SU-DHL-6 (cell line): ENCODE data around the gene WDR83.

Source experiments
- H2AFZ ChIP-seq: fragments of 200-600 bp; sonication (generic); 2 replicates; pipeline ENCODE4 v1.6.1; 2014; ENCODE audit warnings: low read depth, mild to moderate bottlenecking, moderate library complexity, mixed read lengths, antibody characterized with exemption, low read length; ENCODE audit not compliant: severe bottlenecking
- H3F3A ChIP-seq: fragments of 200-600 bp; shearing (Covaris generic); 2 replicates; pipeline ENCODE4 v1.6.0; 2016; ENCODE audit warnings: antibody characterized with exemption, mild to moderate bottlenecking; ENCODE audit not compliant: insufficient read depth
- H3K27ac ChIP-seq: fragments of 200-600 bp; sonication (generic); 2 replicates; pipeline ENCODE4 v1.5.1; 2016; ENCODE audit warnings: low read depth, mild to moderate bottlenecking, low read length, moderate library complexity, mixed read lengths
- H3K27me3 ChIP-seq: fragments of 200-600 bp; sonication (generic), shearing (Covaris generic); 2 replicates; pipeline ENCODE4 v1.6.0; 2014; ENCODE audit warnings: mild to moderate bottlenecking, low read length
- H3K36me3 ChIP-seq: fragments of 200-600 bp; sonication (generic); 2 replicates; pipeline ENCODE4 v1.6.1; 2014; ENCODE audit warnings: mild to moderate bottlenecking, low read length, mixed read lengths
- H3K4me2 ChIP-seq: fragments of 300-600, 200-600 bp; shearing (Covaris generic), sonication (generic); 2 replicates; pipeline ENCODE4 v1.6.0; 2014; ENCODE audit warnings: low read length, low read depth, mild to moderate bottlenecking; ENCODE audit not compliant: poor library complexity, severe bottlenecking
- H3K4me3 ChIP-seq: fragments of 200-600 bp; sonication (generic); 2 replicates; pipeline ENCODE4 v1.5.1; 2014; ENCODE audit warnings: antibody characterized with exemption, low read length, mild to moderate bottlenecking, mixed read lengths; ENCODE audit not compliant: insufficient read depth, poor library complexity, severe bottlenecking
- H3K79me2 ChIP-seq: fragments of 200-600 bp; sonication (generic); 2 replicates; pipeline ENCODE4 v1.6.1; 2014; ENCODE audit warnings: mild to moderate bottlenecking, low read length, moderate library complexity; ENCODE audit not compliant: insufficient read depth
- H3K9ac ChIP-seq: fragments of 200-600 bp; sonication (generic); 2 replicates; pipeline ENCODE4 v1.7.0; 2014; ENCODE audit warnings: mild to moderate bottlenecking, low read length
- H3K9me2 ChIP-seq: fragments of 200-600 bp; sonication (generic); replicated peaks from 2 replicates; pipeline ENCODE4 v1.6.1; 2014; ENCODE audit warnings: low read length; ENCODE audit not compliant: insufficient read depth
- H3K9me3 ChIP-seq: fragments of 200-600 bp; sonication (generic); 2 replicates; pipeline ENCODE4 v1.6.1; 2014; ENCODE audit warnings: low read length, mixed read lengths; ENCODE audit not compliant: insufficient read depth
- H4K20me1 ChIP-seq: fragments of 200-600 bp; sonication (generic); 2 replicates; pipeline ENCODE4 v1.6.1; 2014; ENCODE audit warnings: low read depth, mild to moderate bottlenecking, antibody characterized with exemption, low read length, moderate library complexity, mixed read lengths
- CTCF ChIP-seq: fragments of 200-600 bp; sonication (generic); IDR thresholded peaks from one replicate; pipeline ENCODE4 v1.5.1; 2017; ENCODE audit warnings: antibody characterized with exemption, mild to moderate bottlenecking, low read length, moderate library complexity; ENCODE audit not compliant: insufficient read depth, poor library complexity, severe bottlenecking
- EZH2phosphoT487 ChIP-seq: fragments of 200-600 bp; sonication (generic), shearing (Covaris generic); conservative IDR thresholded peaks from 2 replicates; pipeline ENCODE4 v1.6.1; 2018; ENCODE audit warnings: mild to moderate bottlenecking, antibody characterized with exemption, low read length, moderate library complexity, mixed read lengths

The WDR83 gene

GRCh38 chr19:12646551-12646950 is 20.1 kb upstream of the WDR83 start:
- no peaks in the 10 kb centered on the region for H3K36me3 ChIP-seq
- TF ChIP-seq CTCF: no peak
- no peak for TF ChIP-seq EZH2phosphoT487
- no peak overlapping the region for H2AFZ ChIP-seq
- no peaks in the 10 kb centered on the region for H3F3A ChIP-seq
- H3K4me3 ChIP-seq: no peak overlapping the region
- H3K9me3 ChIP-seq: no peaks in the 10 kb centered on the region
- no peak overlapping the region for H3K9ac ChIP-seq
- H3K27ac ChIP-seq: no peak overlapping the region
- H3K27me3 ChIP-seq: no peaks in the 10 kb centered on the region
- no peaks in the 10 kb centered on the region for H3K79me2 ChIP-seq
- H4K20me1 ChIP-seq: no peaks in the 10 kb centered on the region
- no peaks in the 10 kb centered on the region for H3K9me2 ChIP-seq
- no peak overlapping the region for H3K4me2 ChIP-seq

GRCh38 chr19:12647047-12647446 is 19.6 kb upstream of the WDR83 start:
- no peak overlapping the region for H3K4me2 ChIP-seq
- no peak overlapping the region for H3K9ac ChIP-seq
- H3K79me2 ChIP-seq: no peaks in the 10 kb centered on the region
- H3K36me3 ChIP-seq: no peaks in the 10 kb centered on the region
- no peaks in the 10 kb centered on the region for H3K27me3 ChIP-seq
- TF ChIP-seq EZH2phosphoT487 (no peak), CTCF (no peak)
- no peaks in the 10 kb centered on the region for H3K9me3 ChIP-seq
- H3K27ac ChIP-seq: no peak overlapping the region
- H3K9me2 ChIP-seq: no peaks in the 10 kb centered on the region
- H3F3A ChIP-seq: no peaks in the 10 kb centered on the region
- H2AFZ ChIP-seq: no peak overlapping the region
- no peaks in the 10 kb centered on the region for H4K20me1 ChIP-seq
- H3K4me3 ChIP-seq: no peak overlapping the region

- Histone ChIP-seq H3K9me3 (no peaks in the 10 kb centered on the region), H3K36me3 (no peaks in the 10 kb centered on the region)
These were observed 19.0 kb upstream of the WDR83 start for GRCh38 chr19:12647490-12648071.

More at GRCh38 chr19:12647490-12648071, 19.0 kb upstream of the WDR83 start:
- TF ChIP-seq CTCF (no peak), EZH2phosphoT487 (no peak)
- Histone ChIP-seq H2AFZ (no peak overlapping the region), H3K9me2 (no peaks in the 10 kb centered on the region), H3K4me3 (no peak overlapping the region), H3K27ac (no peak overlapping the region), H4K20me1 (no peaks in the 10 kb centered on the region), H3K27me3 (no peaks in the 10 kb centered on the region), H3F3A (no peaks in the 10 kb centered on the region), H3K4me2 (no peak overlapping the region), H3K79me2 (no peaks in the 10 kb centered on the region), H3K9ac (no peak overlapping the region)
